GM23338 (cell line): ENCODE measurements around the gene NSA2. TPM values are rescaled to one million over a fixed set of nuclear protein-coding genes. Genes with fewer than 3 reads are reported as not detected.

ENCODE experiments used
- ATAC-seq: fragments of 200-7000 bp; cut with Tn5 transposase; 3 replicates; pipeline ENCODE4 v1.9.1; 2020
- DNase-seq: peaks from one replicate; pipeline ENCODE4 v3.0.0-alpha.2; 2015; ENCODE audit warnings: low spot score
- H2AFZ ChIP-seq: fragments of 200-600 bp; sonication (generic); 2 replicates; pipeline ENCODE4 v1.8.0; 2016; ENCODE audit warnings: antibody characterized with exemption, mild to moderate bottlenecking, moderate library complexity
- H3F3A ChIP-seq: fragments of 200-600 bp; sonication (generic); replicated peaks from 2 replicates; pipeline ENCODE4 v1.8.0; 2017; ENCODE audit warnings: antibody characterized with exemption, mixed run types, low read depth
- H3K27ac ChIP-seq: fragments of 200-600 bp; sonication (generic); 2 replicates; pipeline ENCODE4 v1.6.1; 2016; ENCODE audit warnings: low read depth
- H3K27me3 ChIP-seq: fragments of 200-600 bp; sonication (generic); 2 replicates; pipeline ENCODE4 v1.8.0; 2016; ENCODE audit warnings: mild to moderate bottlenecking, mixed run types, moderate library complexity; ENCODE audit not compliant: insufficient read depth
- H3K36me3 ChIP-seq: fragments of 200-600 bp; sonication (generic); 2 replicates; pipeline ENCODE4 v1.8.0; 2016; ENCODE audit warnings: mild to moderate bottlenecking; ENCODE audit not compliant: insufficient read depth
- H3K4me1 ChIP-seq: fragments of 200-600 bp; sonication (generic); 2 replicates; pipeline ENCODE4 v1.8.0; 2016; ENCODE audit warnings: mild to moderate bottlenecking, moderate library complexity; ENCODE audit not compliant: insufficient read depth
- H3K4me2 ChIP-seq: fragments of 200-600 bp; sonication (generic); 2 replicates; pipeline ENCODE4 v1.7.1; 2017; ENCODE audit warnings: mixed run types
- H3K4me3 ChIP-seq: fragments of 200-600 bp; sonication (generic); 2 replicates; pipeline ENCODE4 v1.6.1; 2016; ENCODE audit warnings: mixed run types
- H3K79me2 ChIP-seq: fragments of 200-600 bp; sonication (generic); replicated peaks from 2 replicates; pipeline ENCODE4 v1.8.0; 2017; ENCODE audit warnings: mild to moderate bottlenecking; ENCODE audit not compliant: insufficient read depth
- H3K9me2 ChIP-seq: fragments of 200-600 bp; sonication (generic); 2 replicates; pipeline ENCODE4 v1.8.0; 2017; ENCODE audit not compliant: insufficient read depth
- H4K20me1 ChIP-seq: fragments of 200-600 bp; sonication (generic); replicated peaks from 2 replicates; pipeline ENCODE4 v1.8.0; 2017; ENCODE audit warnings: mild to moderate bottlenecking; ENCODE audit not compliant: insufficient read depth
- H3K27ac Mint-ChIP-seq: 2 replicates; pipeline ENCODE4 v1.8.0; 2020; ENCODE audit warnings: inconsistent platforms, mild to moderate bottlenecking, moderate library complexity, mixed read lengths
- H3K27me3 Mint-ChIP-seq: 3 replicates; pipeline ENCODE4 v1.8.0; 2022; ENCODE audit warnings: low read depth, mild to moderate bottlenecking, moderate library complexity, mixed read lengths, inconsistent platforms; ENCODE audit not compliant: insufficient read depth, poor library complexity
- H3K36me3 Mint-ChIP-seq: 3 replicates; pipeline ENCODE4 v1.8.0; 2021; ENCODE audit warnings: low read depth, mild to moderate bottlenecking, inconsistent platforms, moderate library complexity, mixed read lengths
- H3K4me1 Mint-ChIP-seq: 3 replicates; pipeline ENCODE4 v1.8.0; 2020; ENCODE audit warnings: mild to moderate bottlenecking, inconsistent platforms, mixed read lengths
- H3K4me3 Mint-ChIP-seq: 3 replicates; pipeline ENCODE4 v1.8.0; 2021; ENCODE audit warnings: moderate library complexity, mild to moderate bottlenecking, inconsistent platforms, mixed read lengths
- H3K9me3 Mint-ChIP-seq: 3 replicates; pipeline ENCODE4 v1.8.0; 2020; ENCODE audit warnings: moderate library complexity, mild to moderate bottlenecking, inconsistent platforms, mixed read lengths
- CREB1 ChIP-seq: fragments of 250-450 bp; sonication (Bioruptor Pico); IDR thresholded peaks from 2 replicates; pipeline ENCODE4 v1.5.0; 2020; ENCODE audit warnings: low read depth, mild to moderate bottlenecking, moderate library complexity
- CTCF ChIP-seq, 2 experiments: fragments of 200-600 bp in 1 of 2; sonication (generic) in 1 of 2; conservative IDR thresholded peaks; 2 replicates each; pipeline versions ENCODE4 v1.5.1 to v1.6.1; 2016 to 2017; ENCODE audit warnings: antibody characterized with exemption in 2 of 2, low read depth in 2 of 2, mild to moderate bottlenecking in 2 of 2, moderate library complexity in 1 of 2
- ETS1 ChIP-seq: IDR thresholded peaks from 2 replicates; pipeline ENCODE4 v1.6.1; 2016; ENCODE audit warnings: antibody characterized with exemption
- EZH2 ChIP-seq: fragments of 200-600 bp; sonication (generic); IDR thresholded peaks from one replicate; pipeline ENCODE4 v1.8.0; 2017; ENCODE audit warnings: antibody characterized with exemption, mild to moderate bottlenecking, low read depth; ENCODE audit not compliant: unreplicated experiment
- EZH2phosphoT487 ChIP-seq: fragments of 200-600 bp; sonication (generic); IDR thresholded peaks from one replicate; pipeline ENCODE4 v1.8.1; 2018; ENCODE audit warnings: antibody characterized with exemption; ENCODE audit not compliant: unreplicated experiment
- JUNB ChIP-seq: IDR thresholded peaks from one replicate; pipeline ENCODE4 v1.6.1; 2016; ENCODE audit warnings: antibody characterized with exemption; ENCODE audit not compliant: unreplicated experiment
- NANOG ChIP-seq: IDR thresholded peaks from 2 replicates; pipeline ENCODE4 v1.6.1; 2016; ENCODE audit warnings: antibody characterized with exemption, borderline replicate concordance
- POLR2AphosphoS5 ChIP-seq: IDR thresholded peaks from 2 replicates; pipeline ENCODE4 v1.6.1; 2016; ENCODE audit warnings: antibody characterized with exemption, low read depth
- REST ChIP-seq: IDR thresholded peaks from one replicate; pipeline ENCODE4 v1.6.1; 2018; ENCODE audit warnings: antibody characterized with exemption; ENCODE audit not compliant: unreplicated experiment
- STAT1 ChIP-seq: IDR thresholded peaks from one replicate; pipeline ENCODE4 v1.6.1; 2016; ENCODE audit warnings: antibody characterized with exemption; ENCODE audit not compliant: unreplicated experiment
- ZNF114 ChIP-seq: fragments of 250-450 bp; sonication (Bioruptor Pico); IDR thresholded peaks from 2 replicates; pipeline ENCODE4 v1.5.0; 2020; ENCODE audit warnings: mild to moderate bottlenecking, moderate library complexity
- ZNF331 ChIP-seq: fragments of 250-450 bp; sonication (Bioruptor Pico); IDR thresholded peaks from 2 replicates; pipeline ENCODE4 v1.5.0; 2020; ENCODE audit warnings: low read depth, mild to moderate bottlenecking, moderate library complexity
- ZNF462 ChIP-seq: fragments of 250-450 bp; sonication (Bioruptor Pico); IDR thresholded peaks from 2 replicates; pipeline ENCODE4 v1.5.0; 2020; ENCODE audit warnings: mild to moderate bottlenecking, moderate library complexity
- polyA plus RNA-seq: library from polyadenylated mRNA; unstranded; fragments of >200 nt; fragmentation: Nextera tagmentation; extraction: Ambion mirVana; gene quantifications from 2 replicates; pipeline ENCODE4 v1.2.1, GENCODE V29; 2016
- total RNA-seq: library from RNA; depleted of rRNA; stranded (reverse); fragments of >200 nt; shearing (Covaris generic); gene quantifications from 2 replicates; pipeline ENCODE4 v1.2.3, GENCODE V29; 2014

Gene NSA2
- total and polyA plus RNA-seq, 2 experiments from 2014 or later = 103 to 244 TPM

GRCh38 chr5:74816875-74817274 is 49.8 kb downstream of the NSA2 start:
- H3K4me1 ChIP-seq = peaks cover 72% of the 10 kb centered on the region
- H2AFZ ChIP-seq = no peak overlapping the region
- Mint-ChIP-seq H3K4me3 (peak overlapping the region; percentile 49), H3K27me3 (peaks cover 7% of the 10 kb centered on the region), H3K36me3 (peaks cover 50% of the 10 kb centered on the region), H3K27ac (peak overlapping the region; percentile 97), H3K9me3 (no peaks in the 10 kb centered on the region), H3K4me1 (peaks cover 70% of the 10 kb centered on the region)
- TF ChIP-seq EZH2phosphoT487 = no peak
- TF ChIP-seq ZNF114 (CRISPR knock-in tag) = no peak
- TF ChIP-seq ETS1 = peak; percentile 64; the same call in 1 of the 2 replicates
- TF ChIP-seq ZNF331 = no peak
- no peak for TF ChIP-seq CTCF (conservative IDR thresholded peaks at IDR 0.05; ENCODE audit: low read depth in 2 of 2)
- peak; percentile 83 for TF ChIP-seq NANOG
- no peak for TF ChIP-seq CREB1 (CRISPR knock-in tag)
- TF ChIP-seq POLR2AphosphoS5 = peak; percentile 19; the same call in 1 of the 2 replicates
- TF ChIP-seq EZH2 = no peak
- TF ChIP-seq ZNF462 (CRISPR knock-in tag) = no peak
- TF ChIP-seq REST = no peak
- TF ChIP-seq JUNB = no peak
- no peak for TF ChIP-seq STAT1
- H3K36me3 ChIP-seq = peaks cover 6% of the 10 kb centered on the region; the same call in 1 of the 2 replicates
- H3F3A ChIP-seq = peaks cover 9% of the 10 kb centered on the region; the same call in 1 of the 2 replicates
- peak; percentile 65 for DNase-seq
- peaks cover 63% of the 10 kb centered on the region for H3K79me2 ChIP-seq
- H3K4me3 ChIP-seq = peak overlapping the region; percentile 18
- peak overlapping the region; percentile 12 for H3K4me2 ChIP-seq
- H3K27ac ChIP-seq = peak overlapping the region; percentile 84
- peak; percentile 81 for ATAC-seq
- no peaks in the 10 kb centered on the region for H4K20me1 ChIP-seq
- H3K9me2 ChIP-seq = no peaks in the 10 kb centered on the region
- no peaks in the 10 kb centered on the region for H3K27me3 ChIP-seq
